Stimulated activated CD4-positive, alpha-beta T cell treated with anti-CD3 and anti-CD28 coated beads, Interleukin-15, amount 100 ng/mL, for 48 hours (primary cell): ENCODE results near the gene PPM1D.
"Not testable (repeated sequence)": the region's sequence is repeated elsewhere in the genome, so short reads cannot be mapped to it uniquely, and the experiment has no call there.

Experiments
- DNase-seq, 2 donors: peaks; one replicate each; pipeline ENCODE4 v3.0.0-alpha.2; 2020; ENCODE audit warnings: low read depth in 2 of 2

The PPM1D gene

DNA sequence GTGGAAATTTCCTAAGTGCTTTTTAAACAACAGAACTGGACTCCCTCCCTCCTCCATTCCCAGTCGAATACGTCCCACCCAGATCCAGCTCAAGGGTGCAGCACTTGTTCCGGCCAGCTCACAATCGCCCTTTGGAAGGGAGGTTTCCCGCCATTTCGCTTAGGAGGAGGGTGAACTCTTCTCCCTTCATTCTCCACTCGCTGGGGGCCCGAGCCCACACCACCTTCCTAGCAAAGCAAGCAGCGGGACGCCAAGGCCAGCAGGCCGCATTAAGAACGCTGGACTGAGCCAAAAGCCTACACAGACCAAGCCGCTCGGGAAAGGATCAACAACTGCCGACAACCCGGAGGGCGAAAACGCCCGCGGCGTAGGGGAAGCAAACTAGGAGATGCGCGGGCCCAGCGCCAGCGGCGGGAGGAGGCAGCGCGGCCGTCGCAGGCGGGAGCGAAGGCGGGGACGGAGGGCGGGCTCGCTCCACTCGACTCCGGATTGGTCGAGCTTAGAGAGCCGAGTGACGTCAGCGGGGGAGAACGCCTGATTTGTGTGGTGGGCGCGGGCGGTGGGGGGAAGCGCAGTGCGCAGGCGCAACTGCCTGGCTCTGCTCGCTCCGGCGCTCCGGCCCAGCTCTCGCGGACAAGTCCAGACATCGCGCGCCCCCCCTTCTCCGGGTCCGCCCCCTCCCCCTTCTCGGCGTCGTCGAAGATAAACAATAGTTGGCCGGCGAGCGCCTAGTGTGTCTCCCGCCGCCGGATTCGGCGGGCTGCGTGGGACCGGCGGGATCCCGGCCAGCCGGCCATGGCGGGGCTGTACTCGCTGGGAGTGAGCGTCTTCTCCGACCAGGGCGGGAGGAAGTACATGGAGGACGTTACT is at the start of gene PPM1D:
Gene PPM1D, plus strand, starts transcription at position 574 of the 870 bp plus-strand sequence. Its CDS starts 222 bp downstream, at position 796.
- DNase-seq: peak; percentile 98 to 99

DNA sequence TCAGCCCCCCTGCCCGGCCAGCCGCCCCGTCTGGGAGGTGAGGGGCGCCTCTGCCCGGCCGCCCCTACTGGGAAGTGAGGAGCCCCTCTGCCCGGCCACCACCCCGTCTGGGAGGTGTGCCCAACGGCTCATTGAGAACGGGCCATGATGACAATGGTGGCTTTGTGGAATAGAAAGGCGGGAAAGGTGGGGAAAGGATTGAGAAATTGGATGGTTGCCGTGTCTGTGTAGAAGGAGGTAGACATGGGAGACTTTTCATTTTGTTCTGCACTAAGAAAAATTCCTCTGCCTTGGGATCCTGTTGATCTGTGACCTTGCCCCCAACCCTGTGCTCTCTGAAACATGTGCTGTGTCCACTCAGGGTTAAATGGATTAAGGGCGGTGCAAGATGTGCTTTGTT is 47.7 kb upstream of the PPM1D start:
- not testable (repeated sequence) for DNase-seq

DNA sequence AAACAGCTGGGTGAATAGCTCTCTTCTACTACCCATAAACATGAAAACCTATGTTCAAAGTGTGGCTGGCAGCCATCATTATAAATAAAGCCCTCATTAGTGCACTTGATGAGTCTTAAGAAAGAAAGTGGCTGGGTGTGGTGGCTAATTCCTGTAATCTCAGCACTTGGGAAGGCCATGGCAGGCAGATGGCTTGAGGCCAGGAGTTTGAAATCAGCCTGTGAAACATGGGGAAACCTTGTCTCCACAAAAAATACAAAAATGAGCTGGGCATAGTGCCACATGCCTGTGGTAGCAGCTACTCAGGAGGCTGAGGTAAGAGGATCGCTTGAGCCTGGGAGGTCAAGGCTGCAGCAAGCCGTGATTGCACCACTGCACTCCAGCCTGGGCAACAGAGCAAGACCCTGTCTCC is 45.6 kb upstream of the PPM1D start:
- no peak for DNase-seq

DNA sequence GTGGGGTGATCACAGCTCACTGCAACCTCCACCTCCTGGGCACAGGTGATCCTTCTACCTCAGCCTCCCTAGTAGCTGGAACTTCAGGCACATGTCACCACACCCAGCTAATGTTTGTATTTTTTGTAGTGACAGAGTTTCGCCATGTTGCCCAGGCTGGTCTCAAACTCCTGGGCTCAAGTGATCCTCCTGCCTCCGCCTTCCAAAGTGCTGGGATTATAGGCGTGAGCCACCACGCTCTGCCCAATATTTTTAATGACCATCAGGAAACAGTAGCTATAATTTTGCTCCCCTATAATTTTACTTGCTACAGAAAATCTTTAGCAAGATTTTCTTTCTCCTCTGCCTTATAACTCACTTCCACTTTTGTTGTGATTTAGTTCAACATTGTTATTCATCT is 44.2 kb upstream of the PPM1D start:
- DNase-seq: no peak

DNA sequence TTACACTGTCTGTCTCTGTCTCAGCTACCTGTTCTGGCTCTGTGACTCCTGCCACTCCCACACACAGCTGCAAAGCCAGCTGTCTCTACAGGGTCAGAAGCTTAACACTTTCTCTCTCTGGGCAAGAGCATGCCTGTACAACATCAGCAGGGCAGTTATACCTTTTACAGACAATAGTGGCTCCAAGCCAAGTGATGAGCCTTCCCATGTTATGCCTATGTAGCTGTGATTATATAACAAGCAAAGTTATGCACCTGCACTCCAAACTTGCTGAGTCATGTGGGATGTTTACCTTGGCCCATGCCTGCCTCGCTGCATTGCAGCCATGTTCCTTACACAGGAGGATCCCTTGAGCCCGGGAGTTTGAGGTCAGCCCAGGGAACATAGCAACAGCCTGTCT is 42.2 kb upstream of the PPM1D start:
- no peak for DNase-seq

DNA sequence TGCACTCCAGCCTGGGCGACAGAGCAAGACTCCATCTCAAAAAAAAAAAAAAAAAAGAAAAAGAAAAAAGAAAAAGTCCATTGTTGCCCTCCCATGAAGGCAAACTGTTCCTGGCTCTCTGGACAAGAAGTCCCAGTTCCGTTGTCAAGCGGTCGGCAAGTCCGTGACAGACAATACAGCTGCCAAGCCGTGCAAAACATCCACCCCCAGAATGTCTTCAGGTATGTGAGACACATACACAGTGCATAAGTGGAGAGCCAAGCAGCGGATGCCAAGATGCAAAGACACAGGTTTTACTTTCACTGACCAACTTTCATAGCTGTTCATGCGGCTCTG is 40.4 kb upstream of the PPM1D start:
- no peak for DNase-seq

DNA sequence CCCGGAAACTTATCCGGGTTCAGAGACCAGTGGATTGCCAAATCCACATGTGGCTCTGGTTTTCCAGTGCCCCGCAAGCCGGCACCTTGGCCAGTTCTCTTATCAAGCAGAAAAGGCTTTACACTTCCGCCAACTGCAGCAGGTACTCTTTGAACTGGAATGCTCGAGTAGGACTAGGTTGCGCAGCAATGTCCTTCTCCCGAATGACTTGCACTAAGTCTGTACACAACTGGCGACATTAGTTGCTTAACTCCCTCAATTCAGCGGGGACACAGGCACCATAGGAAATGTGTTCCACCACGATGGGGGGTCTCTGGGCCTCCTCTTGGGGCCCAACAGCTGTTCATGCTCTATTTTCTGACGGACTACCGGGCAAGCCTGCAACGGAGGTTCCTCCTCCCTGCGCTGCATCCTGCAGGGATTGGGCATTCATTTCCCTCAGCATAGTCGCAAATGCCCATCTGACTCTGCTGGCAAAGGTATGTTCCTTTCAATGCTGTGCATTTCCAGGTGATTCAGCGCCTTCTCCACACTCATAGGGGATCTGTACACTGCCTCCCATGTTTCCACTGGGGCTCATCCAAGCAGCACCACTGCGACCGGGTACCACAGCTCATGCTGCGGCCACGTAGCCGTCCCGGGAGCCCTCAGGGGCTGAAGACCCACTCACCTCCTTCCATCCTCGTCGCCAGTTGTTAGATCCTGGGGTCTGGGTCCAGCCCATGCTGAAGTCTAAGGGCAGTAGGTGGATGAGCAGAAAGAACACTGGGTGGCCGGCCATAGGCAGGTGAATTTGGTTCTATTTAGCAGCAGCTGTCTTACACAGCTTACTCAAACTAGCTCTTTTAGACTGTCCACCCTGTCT is 39.8 kb upstream of the PPM1D start:
- no peak for DNase-seq

DNA sequence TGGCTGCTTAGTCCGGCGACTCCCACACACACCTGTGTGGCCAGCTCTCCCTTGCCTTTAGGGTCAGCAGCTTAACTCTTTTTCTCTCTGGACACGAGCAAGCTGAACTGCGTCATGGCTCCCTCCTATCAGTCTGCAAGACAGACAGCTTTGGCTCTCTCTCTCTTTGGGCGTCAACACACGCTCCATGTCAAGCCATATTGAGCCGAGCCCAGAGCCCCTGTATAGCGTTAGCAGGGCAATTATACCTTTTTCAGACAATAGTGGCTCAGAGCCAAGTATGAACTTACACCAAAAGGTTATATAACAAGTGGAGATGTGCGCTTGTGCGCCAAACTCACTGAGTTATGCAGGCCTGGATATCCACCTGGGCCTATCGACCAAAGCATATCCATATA is 39.1 kb upstream of the PPM1D start:
- no peak for DNase-seq

DNA sequence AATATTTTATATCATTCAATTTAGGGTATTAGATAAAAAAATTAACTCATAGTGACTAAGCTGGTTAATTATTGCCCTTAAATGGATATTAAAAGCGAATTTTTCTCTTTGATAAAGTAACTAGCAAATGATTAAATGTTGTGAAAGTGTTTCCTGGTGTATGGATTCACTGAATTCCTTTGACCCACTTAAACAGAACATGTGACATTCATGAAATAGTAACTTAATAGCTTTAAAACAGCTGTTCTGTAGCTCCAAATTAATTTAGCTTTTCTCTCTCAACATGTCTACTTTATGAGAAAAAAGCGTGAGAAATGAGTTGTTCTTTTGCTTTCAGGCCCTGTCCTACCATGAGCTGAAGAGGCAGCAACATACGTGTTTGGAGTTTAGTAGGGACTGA is 37.6 kb upstream of the PPM1D start:
- no peak for DNase-seq

DNA sequence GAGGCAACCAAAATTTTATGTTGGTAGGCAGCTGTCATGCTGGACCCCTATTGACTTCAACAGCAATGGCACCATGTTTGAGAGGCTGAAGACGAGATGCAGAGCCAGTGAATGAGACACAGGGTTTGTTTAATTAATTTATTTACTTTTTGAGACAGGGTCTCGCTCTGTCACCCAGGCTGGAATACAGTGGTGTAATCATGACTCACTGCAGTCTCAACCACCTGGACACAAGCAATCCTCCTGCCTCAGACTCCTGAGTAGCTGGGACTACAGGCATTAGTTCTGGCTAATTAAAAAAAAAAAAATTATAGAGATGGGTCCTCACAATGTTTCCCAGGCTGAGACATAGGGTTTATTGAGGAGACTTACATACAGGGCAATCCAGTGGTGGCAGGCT is 36.2 kb upstream of the PPM1D start:
- no peak for DNase-seq

DNA sequence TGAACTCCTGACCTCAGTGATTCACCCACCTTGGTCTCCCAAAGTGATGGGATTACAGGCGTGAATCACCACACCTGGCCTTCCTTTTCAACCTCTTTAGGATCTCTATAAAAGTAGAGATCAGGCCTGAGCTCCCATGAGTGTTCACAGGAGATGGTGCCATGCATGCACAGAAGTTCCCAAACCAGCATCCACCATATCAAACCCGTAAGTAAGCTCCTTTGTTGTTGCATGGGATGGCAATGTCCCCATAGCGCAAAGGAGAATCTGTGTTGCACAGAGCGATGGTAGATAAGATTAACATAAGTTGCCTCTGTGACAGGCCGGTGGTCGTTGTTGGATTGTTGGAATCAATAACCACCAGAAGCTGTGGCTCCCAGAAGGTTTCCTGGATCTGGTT is 34.8 kb upstream of the PPM1D start:
- DNase-seq: no peak

DNA sequence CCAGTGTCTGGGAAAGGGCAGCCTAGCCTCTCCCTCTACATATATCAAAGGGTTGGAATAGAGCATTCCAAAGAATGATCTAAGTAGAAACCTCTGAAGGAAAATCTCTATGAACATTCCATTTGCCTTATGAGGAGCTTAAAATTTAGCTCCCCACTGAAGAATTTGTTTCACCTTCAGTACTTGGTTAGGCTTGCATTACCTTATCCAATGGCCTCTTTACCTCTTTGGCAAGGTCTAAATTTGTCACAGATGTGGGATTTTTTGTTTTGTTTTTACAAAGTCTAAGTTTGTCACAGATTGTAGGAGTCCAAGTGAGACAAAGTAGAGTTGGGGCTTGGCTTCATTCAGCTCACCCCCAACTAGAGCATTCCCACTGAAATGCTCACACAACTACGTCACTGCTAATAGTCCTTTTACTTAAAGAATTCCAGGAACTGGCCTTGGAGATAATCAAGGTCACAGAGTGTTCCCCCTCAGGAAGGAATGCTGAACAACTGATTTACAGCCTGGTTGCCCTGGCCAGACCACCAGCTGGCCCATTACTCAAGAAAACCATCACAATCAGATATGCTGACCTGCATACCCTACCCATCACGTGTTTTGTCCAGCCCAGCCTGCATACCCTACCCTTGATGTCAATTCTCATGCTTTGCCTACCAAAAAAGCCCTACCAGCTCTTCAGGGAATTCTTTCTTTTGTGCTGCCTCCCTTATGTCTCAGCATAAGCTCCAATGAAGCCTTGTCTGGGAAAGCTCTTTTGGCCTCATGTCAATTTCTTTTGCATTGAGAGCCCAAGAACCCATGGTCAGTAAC is 26.5 kb upstream of the PPM1D start:
- DNase-seq: no peak

DNA sequence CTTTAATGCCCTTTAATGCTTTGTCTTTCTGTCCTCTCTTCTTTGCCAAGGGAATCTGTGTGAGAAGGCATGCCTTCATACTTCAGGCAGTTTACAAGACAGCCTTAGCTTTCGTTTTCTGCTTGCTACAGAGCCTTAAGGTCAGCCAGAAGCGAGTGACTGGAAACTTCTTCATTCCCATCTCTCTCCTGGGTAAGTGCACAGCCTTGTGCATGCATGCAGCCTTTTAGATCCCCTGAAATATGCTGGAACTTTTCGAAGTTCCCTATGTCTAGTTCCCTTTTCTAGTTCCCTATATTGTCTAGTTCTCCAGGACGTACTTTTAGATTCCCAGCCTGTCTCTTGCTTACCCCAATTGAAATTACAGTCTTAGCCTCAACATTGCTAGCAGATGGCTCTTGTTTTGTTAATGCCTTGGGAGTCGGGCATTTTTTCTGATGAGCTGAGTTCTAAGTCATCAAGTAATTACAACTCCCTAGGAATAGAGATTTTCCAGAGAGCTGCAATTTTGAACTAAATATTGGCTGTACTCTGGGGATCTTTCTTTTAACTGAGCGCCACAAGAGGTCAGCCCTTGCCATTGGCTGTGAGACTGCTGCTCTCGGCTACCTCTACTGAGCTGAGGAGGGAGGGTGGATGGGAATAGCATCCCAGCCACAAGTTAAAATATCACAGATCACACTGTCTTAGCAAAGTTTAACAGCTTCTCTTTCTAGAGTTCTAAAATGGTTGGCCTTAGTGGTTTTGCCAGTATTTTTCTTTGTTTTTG is 22.7 kb upstream of the PPM1D start:
- no peak for DNase-seq

DNA sequence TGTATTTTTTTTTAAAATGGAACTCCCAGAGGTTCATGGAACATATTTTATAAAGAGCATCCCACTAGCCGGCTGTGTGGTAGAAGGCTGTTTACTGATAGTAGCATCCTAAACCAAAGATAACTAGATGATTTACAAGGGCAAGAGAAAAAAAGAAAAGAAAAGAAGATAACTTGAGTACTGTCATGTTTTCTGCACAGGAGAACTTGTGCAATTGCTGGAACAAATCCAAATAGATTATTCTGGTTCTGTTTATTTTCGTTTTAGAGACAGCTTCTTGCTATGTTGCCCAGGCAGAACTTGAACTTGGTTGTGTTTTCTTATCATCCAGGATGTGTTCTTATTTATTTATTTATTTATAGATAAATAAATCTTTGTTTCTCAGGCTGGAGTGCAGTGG is 20.9 kb upstream of the PPM1D start:
- DNase-seq: no peak

DNA sequence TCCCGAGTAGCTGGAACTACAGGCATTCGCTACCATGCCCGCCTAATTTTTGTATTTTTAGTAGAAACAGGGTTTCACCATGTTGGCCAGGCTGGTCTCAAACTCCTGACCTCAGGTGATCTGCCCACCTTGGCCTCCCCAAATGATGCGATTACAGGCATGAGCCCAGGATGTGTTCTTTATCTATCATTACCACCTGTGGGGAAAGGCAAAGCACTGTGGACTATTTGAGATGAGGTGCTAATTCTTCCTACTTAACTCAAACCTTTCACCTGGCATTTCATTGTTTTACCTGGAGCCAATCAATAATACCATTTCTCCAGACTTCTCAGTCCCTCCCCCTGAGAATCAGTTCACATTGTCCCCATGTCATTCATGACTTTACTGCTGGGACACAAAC is 20.4 kb upstream of the PPM1D start:
- DNase-seq: no peak

DNA sequence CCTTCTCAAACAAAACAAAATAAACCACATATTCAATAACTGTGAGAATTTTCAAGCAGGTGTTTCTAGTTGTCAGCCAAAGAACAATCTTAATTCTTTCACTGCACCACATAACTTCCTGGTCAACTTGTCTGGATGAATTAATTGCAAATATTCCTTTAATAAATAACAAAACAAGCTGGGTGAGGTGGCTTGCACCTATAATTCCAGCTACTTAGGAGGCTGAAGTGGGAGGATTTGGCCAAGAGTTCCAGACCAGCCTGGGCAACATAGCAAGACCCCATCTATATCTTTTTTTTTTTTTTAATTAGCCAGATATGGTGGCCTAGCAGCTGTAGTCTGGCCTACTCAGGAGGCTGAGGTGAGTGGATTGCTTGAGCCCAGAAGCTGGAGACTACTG is 17.0 kb upstream of the PPM1D start:
- no peak for DNase-seq

DNA sequence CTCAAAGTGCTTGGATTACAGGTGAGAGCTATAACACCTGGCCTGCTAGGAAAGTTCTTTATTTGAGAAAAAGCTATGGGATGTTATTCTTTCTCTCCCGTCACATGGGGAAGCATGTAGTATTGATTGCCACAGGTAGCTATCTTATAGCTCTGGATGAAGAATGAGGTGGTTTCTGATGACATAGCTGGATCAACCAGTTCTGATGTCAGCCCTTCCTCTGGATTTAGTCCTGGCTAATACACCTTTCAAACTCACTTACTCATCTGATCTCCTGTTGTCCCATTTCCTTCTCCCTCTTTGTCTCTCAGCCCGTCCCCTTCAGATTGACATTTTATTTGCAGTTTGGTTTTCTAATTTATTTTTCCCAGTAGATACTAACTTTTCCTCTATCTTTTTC is 14.1 kb upstream of the PPM1D start:
- no peak for DNase-seq

DNA sequence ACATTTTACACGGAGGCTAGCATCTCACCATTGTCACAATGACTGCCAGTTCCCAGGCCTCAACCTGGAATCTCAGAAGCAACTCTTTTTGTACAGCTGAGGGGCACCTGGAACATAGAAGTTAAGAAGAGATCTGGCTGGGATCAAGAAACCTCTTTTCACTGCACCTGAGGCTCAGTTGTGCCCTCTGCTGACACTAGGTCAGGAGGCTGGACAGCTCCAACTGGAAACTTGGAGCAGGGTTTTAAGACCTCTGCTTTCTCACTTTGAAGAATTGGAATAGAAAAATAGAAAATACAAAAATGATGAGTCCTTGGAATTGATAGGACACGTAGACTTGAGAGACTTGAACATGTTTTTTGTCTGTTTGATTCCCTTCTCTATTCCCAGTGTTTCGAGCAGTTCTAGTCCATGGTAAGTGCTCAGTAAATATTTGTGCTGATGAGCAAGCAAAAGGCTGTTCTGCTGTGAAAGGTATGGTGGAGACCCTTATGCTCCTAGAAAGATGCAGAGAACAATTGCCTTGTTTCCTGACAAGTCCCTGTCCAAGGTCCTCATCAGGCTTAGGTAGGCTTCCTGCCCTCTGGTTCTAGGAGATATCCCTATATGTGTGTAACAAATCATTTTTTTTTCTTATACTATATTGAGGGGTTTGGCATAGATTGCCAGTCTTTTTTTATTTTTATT is 13.6 kb upstream of the PPM1D start:
- DNase-seq: no peak

DNA sequence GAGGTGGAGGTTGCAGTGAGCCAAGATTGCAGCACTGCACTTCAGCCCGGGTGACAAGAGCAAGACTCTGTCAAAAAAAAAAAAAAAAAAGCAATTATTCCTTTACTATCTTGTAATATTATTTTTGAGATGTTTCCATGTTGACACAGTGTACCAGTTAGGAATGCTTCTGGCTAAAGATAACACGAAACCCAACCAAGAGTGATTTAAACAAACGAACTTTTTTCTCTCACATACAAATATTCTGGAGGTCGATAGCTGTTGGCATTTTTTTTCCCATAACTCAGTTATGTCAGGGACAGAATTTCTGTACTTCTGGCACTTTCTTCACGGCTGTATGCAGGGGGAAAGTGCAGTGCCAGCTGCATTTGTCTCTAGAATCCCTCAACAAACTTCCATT is 9.9 kb upstream of the PPM1D start:
- no peak for DNase-seq

DNA sequence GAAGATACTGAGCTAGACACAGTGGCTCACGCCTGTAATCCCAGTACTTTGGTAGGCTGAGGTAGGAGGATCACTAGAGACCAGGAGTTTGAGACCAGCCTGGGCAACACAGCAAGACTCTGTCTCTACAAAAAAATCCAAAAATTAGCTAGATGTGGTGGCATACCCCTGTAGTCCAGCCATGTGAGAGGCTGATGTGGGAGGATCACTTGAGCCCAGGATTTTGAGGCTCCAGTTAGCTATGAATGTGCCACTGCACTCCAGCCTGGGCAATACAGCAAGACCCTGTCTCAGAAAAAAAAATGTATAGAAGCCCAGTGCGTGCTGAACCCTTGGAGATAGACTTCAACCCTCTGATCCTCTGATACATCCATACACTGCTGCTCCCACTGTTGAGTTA is 7.2 kb upstream of the PPM1D start:
- no peak for DNase-seq
